Ascending aorta (tissue), 2 donors: ENCODE results near the gene FHIT. TPM values are rescaled to one million over a fixed set of nuclear protein-coding genes. Genes with fewer than 3 reads are reported as not detected.

Source experiments
- DNase-seq, 2 donors: peaks; one replicate each; pipeline ENCODE4 v3.0.0-alpha.2; 2019; ENCODE audit warnings: low spot score in 2 of 2
- H3K27ac ChIP-seq, 2 donors: fragments of 200-600 bp; sonication (generic); one replicate each; pipeline ENCODE4 v1.5.1; 2016 to 2017; ENCODE audit warnings: mild to moderate bottlenecking in 1 of 2
- H3K27me3 ChIP-seq: fragments of 200-600 bp; sonication (generic); one replicate; pipeline ENCODE4 v1.5.1; 2017
- H3K36me3 ChIP-seq, 2 donors: fragments of 200-600 bp; sonication (generic); one replicate each; pipeline ENCODE4 v1.5.1; 2016
- H3K4me1 ChIP-seq, 2 donors: fragments of 200-600 bp; sonication (generic); one replicate each; pipeline ENCODE4 v1.5.1; 2016 to 2017; ENCODE audit warnings: mild to moderate bottlenecking in 1 of 2
- H3K4me3 ChIP-seq, 2 donors: fragments of 200-600 bp; sonication (generic); one replicate each; pipeline ENCODE4 v1.5.1; 2016 to 2017; ENCODE audit warnings: mild to moderate bottlenecking in 1 of 2
- H3K9me3 ChIP-seq, 2 donors: fragments of 200-600 bp; sonication (generic); one replicate each; pipeline ENCODE4 v1.5.1; 2016
- intact Hi-C: fragments of 100-400 bp; cut with DNase I; formaldehyde crosslinking; loops from one replicate; pipeline ENCODE4 v1.15.1; 2023
- total RNA-seq: library from RNA; depleted of rRNA; stranded (reverse); fragments of >200 nt; gene quantifications from one replicate; pipeline ENCODE4 v1.1.0, GENCODE V29; 2016
- TF ChIP-seq, protein P1 (sequence below), 3 experiments: fragments of 200-600 bp in 2 of 3; fragments of 450-650 bp in 1 of 3; sonication (generic) in 2 of 3; IDR thresholded peaks; one replicate each; pipeline ENCODE4 v1.5.1; 2016 to 2019; ENCODE audit warnings: antibody characterized with exemption in 3 of 3, mild to moderate bottlenecking in 1 of 3, moderate library complexity in 1 of 3

The FHIT gene
- total RNA-seq, 1 donor from 2014 or later = 0.21 TPM

- Histone ChIP-seq H3K4me3 (no peak overlapping the region), H3K27ac (no peak overlapping the region), H3K36me3 (no peaks in the 10 kb centered on the region), H3K4me1 (no peaks in the 10 kb centered on the region), H3K27me3 (no peaks in the 10 kb centered on the region), H3K9me3 (no peaks in the 10 kb centered on the region)
- intact Hi-C loops = no loop called here
- no peak for DNase-seq
- TF ChIP-seq, protein P1, sequence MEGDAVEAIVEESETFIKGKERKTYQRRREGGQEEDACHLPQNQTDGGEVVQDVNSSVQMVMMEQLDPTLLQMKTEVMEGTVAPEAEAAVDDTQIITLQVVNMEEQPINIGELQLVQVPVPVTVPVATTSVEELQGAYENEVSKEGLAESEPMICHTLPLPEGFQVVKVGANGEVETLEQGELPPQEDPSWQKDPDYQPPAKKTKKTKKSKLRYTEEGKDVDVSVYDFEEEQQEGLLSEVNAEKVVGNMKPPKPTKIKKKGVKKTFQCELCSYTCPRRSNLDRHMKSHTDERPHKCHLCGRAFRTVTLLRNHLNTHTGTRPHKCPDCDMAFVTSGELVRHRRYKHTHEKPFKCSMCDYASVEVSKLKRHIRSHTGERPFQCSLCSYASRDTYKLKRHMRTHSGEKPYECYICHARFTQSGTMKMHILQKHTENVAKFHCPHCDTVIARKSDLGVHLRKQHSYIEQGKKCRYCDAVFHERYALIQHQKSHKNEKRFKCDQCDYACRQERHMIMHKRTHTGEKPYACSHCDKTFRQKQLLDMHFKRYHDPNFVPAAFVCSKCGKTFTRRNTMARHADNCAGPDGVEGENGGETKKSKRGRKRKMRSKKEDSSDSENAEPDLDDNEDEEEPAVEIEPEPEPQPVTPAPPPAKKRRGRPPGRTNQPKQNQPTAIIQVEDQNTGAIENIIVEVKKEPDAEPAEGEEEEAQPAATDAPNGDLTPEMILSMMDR (IDR thresholded peaks at IDR 0.05) = no peak
These were observed 1256.4 kb downstream of the FHIT start for GRCh38 chr3:59994732-59995304.

- H3K27me3 ChIP-seq = no peaks in the 10 kb centered on the region
- intact Hi-C loops = no loop called here
- DNase-seq = no peak
- H3K27ac ChIP-seq = no peak overlapping the region
- no peaks in the 10 kb centered on the region for H3K9me3 ChIP-seq
- TF ChIP-seq, protein P1 (IDR thresholded peaks at IDR 0.05) = no peak
- H3K4me3 ChIP-seq = no peak overlapping the region
- H3K36me3 ChIP-seq = no peaks in the 10 kb centered on the region
- no peaks in the 10 kb centered on the region for H3K4me1 ChIP-seq
These were observed 1258.7 kb downstream of the FHIT start for GRCh38 chr3:59992578-59992977.

GRCh38 chr3:59990915-59991314, 1260.3 kb downstream of the FHIT start:
- intact Hi-C loops = no loop called here
- no peak overlapping the region for H3K4me3 ChIP-seq
- no peaks in the 10 kb centered on the region for H3K9me3 ChIP-seq
- no peaks in the 10 kb centered on the region for H3K27me3 ChIP-seq
- no peaks in the 10 kb centered on the region for H3K4me1 ChIP-seq
- TF ChIP-seq, protein P1 (IDR thresholded peaks at IDR 0.05) = no peak
- H3K36me3 ChIP-seq = no peaks in the 10 kb centered on the region
- H3K27ac ChIP-seq = no peak overlapping the region
- no peak for DNase-seq

DNA sequence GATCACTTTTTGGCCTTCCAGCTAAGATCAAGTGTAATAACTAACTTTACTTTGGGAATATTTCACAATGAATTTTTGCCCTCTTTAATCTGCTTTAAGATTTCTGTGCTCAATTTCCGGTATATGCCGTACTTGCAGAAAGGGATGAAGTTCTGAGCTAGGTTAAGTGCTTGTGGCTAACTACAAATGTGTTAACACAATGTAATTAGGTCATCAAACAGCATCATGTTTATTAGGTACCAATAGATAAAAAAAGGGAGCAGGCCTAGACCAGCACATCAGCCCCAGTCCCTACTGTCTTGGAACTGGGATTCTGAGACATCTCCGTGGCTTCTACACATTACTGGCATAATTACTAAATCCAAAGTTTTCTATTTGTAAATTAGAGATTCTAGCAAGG, 1268.7 kb downstream of the FHIT start:
- intact Hi-C loops = no loop called here
- no peak overlapping the region for H3K27ac ChIP-seq

DNA sequence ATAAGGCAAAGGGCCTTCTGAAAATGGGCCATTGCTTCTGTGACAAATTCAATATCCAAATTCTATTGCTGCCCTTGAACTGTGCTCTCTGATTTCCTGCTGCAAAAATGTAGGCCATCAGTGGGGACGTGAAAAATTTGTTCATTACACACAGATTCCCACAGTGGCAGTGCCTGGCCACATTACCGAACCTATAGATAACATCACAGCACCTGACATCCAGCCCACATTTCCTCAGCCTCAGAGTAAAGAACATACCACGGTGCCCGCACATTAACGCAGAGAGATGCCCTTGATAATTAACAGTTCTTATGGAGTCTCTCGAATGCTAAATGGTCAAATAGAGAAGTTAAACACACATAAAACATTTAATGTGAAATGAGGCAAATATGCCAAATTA, 1269.9 kb downstream of the FHIT start:
- no peak overlapping the region for H3K4me3 ChIP-seq
- H3K27ac ChIP-seq = no peak overlapping the region
- DNase-seq = no peak
- no peaks in the 10 kb centered on the region for H3K9me3 ChIP-seq
- TF ChIP-seq, protein P1 (IDR thresholded peaks at IDR 0.05) = no peak
- H3K27me3 ChIP-seq = no peaks in the 10 kb centered on the region
- no peaks in the 10 kb centered on the region for H3K36me3 ChIP-seq
- H3K4me1 ChIP-seq = no peaks in the 10 kb centered on the region
- intact Hi-C loops = no loop called here

More for the DNA sequence above, 1268.7 kb downstream of the FHIT start:
- Histone ChIP-seq H3K4me1 (no peaks in the 10 kb centered on the region), H3K9me3 (no peaks in the 10 kb centered on the region), H3K36me3 (no peaks in the 10 kb centered on the region), H3K4me3 (no peak overlapping the region), H3K27me3 (no peaks in the 10 kb centered on the region)
- TF ChIP-seq, protein P1 (IDR thresholded peaks at IDR 0.05) = no peak
- no peak for DNase-seq

DNA sequence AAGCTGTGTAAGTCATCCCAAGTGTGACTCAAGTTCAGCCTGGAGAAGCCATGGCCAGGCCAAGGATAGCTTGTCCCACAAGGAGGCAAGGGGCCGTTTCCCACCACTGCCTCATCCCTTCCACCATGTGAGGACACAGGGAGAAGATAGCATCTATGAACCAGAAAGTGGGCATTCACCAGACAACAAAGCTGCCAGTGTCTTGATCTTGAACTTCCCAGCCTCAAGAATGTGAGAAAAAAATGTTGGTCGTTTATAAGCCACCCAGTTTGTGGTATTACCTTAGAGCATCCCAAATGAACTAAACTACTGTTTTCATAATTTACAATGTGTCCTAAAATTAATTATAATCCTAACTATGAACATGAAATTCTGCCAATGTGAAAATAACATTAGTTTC, 1270.7 kb downstream of the FHIT start:
- Histone ChIP-seq H3K4me3 (no peak overlapping the region), H3K4me1 (no peaks in the 10 kb centered on the region), H3K9me3 (no peaks in the 10 kb centered on the region), H3K36me3 (no peaks in the 10 kb centered on the region), H3K27ac (no peak overlapping the region), H3K27me3 (no peaks in the 10 kb centered on the region)
- DNase-seq = no peak
- TF ChIP-seq, protein P1 (IDR thresholded peaks at IDR 0.05) = no peak
- intact Hi-C loops = no loop called here
